PC-3 (cell line): ENCODE measurements around the gene SUSD2.

Source experiments
- EZH2 ChIP-seq: fragments of 300-600 bp; sonication (generic); IDR thresholded peaks from one replicate; pipeline ENCODE4 v1.6.1; 2017; ENCODE audit warnings: antibody characterized with exemption, mild to moderate bottlenecking, low read length; ENCODE audit not compliant: unreplicated experiment
- EZH2phosphoT487 ChIP-seq: fragments of 300-600 bp; sonication (generic); IDR thresholded peaks from 2 replicates; pipeline ENCODE4 v1.6.1; 2018; ENCODE audit warnings: mild to moderate bottlenecking, antibody characterized with exemption, low read length, borderline replicate concordance

DNA sequence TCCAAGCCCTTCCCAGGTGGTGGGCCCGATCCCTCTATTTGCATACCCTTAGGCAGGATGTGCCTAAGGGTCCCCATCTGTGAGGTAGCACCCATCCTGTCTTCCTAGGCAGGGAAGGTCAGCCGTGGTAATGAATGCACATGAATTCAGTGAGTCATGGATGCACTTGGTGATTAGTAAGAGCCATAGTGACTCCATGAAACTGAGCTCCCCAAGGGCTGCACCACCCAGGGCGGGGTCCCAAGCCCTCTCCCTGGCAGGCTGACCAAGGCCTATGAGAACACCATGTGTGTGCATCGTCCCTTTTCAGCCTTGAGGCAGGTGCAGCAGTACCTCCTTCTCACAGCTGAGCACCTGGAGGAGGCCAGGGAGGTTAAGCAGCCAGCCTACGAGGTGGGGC, 15.6 kb upstream of the SUSD2 start:
- no peak for TF ChIP-seq EZH2phosphoT487
- no peak for TF ChIP-seq EZH2
